ENCODE measurements around the gene WDR43. TPM values are rescaled to one million over a fixed set of nuclear protein-coding genes. Genes with fewer than 3 reads are reported as not detected.
A peak's percentile ranks its signal among the peaks of the same experiment; 100 is the strongest.

Gene WDR43
- 26.3 TPM for polyA plus RNA-seq (2013, experiment 1 of 2)
- polyA plus RNA-seq (2013, experiment 2 of 2): 26.6 TPM

DNA sequence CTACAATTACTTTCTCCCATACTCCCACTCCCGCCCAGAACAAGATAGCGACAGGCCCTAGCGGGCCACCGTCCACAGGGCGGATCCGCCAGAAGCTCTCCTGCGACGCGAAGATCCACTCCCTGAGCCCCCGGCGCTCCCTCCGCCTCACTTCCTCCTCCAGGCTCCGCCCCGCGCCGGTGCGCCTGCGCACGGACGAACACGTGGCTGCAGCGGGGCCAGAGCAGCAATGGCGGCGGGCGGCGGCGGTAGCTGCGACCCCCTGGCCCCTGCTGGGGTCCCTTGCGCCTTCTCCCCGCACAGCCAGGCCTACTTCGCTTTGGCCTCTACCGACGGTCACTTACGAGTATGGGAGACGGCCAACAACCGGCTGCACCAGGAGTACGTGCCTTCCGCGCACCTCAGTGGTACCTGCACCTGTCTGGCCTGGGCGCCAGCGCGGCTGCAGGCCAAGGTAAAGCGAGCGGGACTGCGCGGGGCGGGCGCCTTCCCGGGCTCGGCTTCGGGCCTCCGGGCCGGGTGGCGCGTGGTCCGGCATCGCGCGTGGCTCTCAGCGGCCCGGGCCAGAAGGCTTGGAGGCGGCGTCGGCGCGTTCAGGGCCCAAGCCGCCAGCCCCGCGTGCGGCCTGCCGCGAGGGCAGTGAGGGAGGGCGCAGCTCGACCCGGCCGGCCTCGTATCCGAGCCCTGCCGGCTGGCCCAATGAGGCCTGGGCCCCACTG, at the start of gene WDR43:
TSS of gene WDR43 (plus strand) at position 198 of the 719 bp plus-strand sequence. CDS start at position 230, 32 bp downstream.
- Histone ChIP-seq H2BK15ac (ENCODE audit: low read length) (no peak within 1 kb of the TSS), H2BK5ac (ENCODE audit: low read length) (peak within 1 kb of the TSS; percentile 82), H3K4me2 (ENCODE audit: insufficient read depth, low read length, poor library complexity, severe bottlenecking) (peak within 1 kb of the TSS; percentile 79), H3K14ac (ENCODE audit: low read length) (peak within 1 kb of the TSS; percentile 94), H2AFZ (ENCODE audit: low read length) (peak within 1 kb of the TSS; percentile 86), H4K91ac (ENCODE audit: low read depth, low read length, poor library complexity) (peak within 1 kb of the TSS; percentile 72), H3K79me1 (ENCODE audit: low read depth, low read length) (peaks cover 2% of the 10 kb centered on the region), H3K4ac (ENCODE audit: low read length) (peak within 1 kb of the TSS; percentile 93), H2AK5ac (ENCODE audit: low read depth, low read length) (no peak within 1 kb of the TSS), H3K9ac (ENCODE audit: low read depth, low read length, poor library complexity) (peak within 1 kb of the TSS; percentile 99), H3K18ac (ENCODE audit: low read length) (peak within 1 kb of the TSS; percentile 95), H3K27ac (replicated peaks; ENCODE audit: low read length) (peak within 1 kb of the TSS; percentile 49), H3K36me3 (replicated peaks in 1 of 2; ENCODE audit: control insufficient read depth in 2 of 2, insufficient read depth in 2 of 2, low read length in 2 of 2) (peaks cover 0 to 19% of the 10 kb centered on the region in 2 donors), H4K8ac (ENCODE audit: low read depth, low read length) (peak within 1 kb of the TSS; percentile 92), H3K4me1 (ENCODE audit: control insufficient read depth in 2 of 2, insufficient read depth in 1 of 2, low read depth in 1 of 2, low read length in 2 of 2) (peaks cover 0 to 5% of the 10 kb centered on the region in 2 donors), H3K4me3 (ENCODE audit: low read length in 2 of 2) (peak within 1 kb of the TSS; percentile 98 to 100), H3K23ac (ENCODE audit: low read depth, low read length, poor library complexity) (peak within 1 kb of the TSS; percentile 98), H3K9me3 (replicated peaks in 1 of 2; ENCODE audit: control insufficient read depth in 2 of 2, insufficient read depth in 1 of 2, low read depth in 1 of 2, low read length in 2 of 2) (peaks cover 0 to 2% of the 10 kb centered on the region in 2 donors), H2BK120ac (ENCODE audit: low read depth, low read length) (peak within 1 kb of the TSS; percentile 81), H2BK12ac (ENCODE audit: low read length) (no peak within 1 kb of the TSS), H3K27me3 (ENCODE audit: control insufficient read depth in 3 of 3, insufficient read depth in 3 of 3, low read depth in 1 of 3, low read length in 3 of 3) (no peaks in the 10 kb centered on the region)
- WGBS, 2 donors (ENCODE audit: extremely low coverage in 2 of 2, insufficient read length in 2 of 2, insufficient replicate concordance in 1 of 2): no CpG with 5 or more reads among the region's 79 CpGs
- DNase-seq (ENCODE audit: low spot score): peak; percentile 94

DNA sequence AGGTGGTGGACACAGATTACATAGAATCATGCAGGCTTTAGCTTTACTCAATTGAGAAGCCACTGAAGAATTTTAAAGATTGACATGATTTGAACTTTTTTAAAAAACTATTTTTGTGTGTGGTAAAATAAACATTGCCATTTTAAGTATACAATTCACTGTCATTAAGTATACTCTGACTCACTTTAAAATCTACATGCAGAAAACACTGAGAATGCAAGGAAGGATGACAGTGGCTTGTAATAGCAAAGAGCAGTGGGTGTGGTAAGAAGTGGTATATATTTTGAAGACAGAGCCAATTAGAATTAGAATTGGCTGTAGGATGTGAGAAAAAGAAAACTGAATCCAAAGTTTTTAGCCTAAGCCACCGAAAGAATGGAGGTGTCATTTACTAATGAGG, 39.3 kb upstream of the WDR43 start:
- Histone ChIP-seq H3K9ac (ENCODE audit: low read depth, low read length, poor library complexity) (no peak overlapping the region), H4K8ac (ENCODE audit: low read depth, low read length) (no peak overlapping the region), H3K27me3 (ENCODE audit: control insufficient read depth in 3 of 3, insufficient read depth in 3 of 3, low read depth in 1 of 3, low read length in 3 of 3) (no peaks in the 10 kb centered on the region), H2AK5ac (ENCODE audit: low read depth, low read length) (no peak overlapping the region), H4K91ac (ENCODE audit: low read depth, low read length, poor library complexity) (no peak overlapping the region), H3K4ac (ENCODE audit: low read length) (no peak overlapping the region), H3K4me3 (ENCODE audit: low read length in 2 of 2) (no peak overlapping the region), H3K79me1 (ENCODE audit: low read depth, low read length) (no peaks in the 10 kb centered on the region), H3K18ac (ENCODE audit: low read length) (no peak overlapping the region), H2BK120ac (ENCODE audit: low read depth, low read length) (no peak overlapping the region), H3K4me1 (ENCODE audit: control insufficient read depth in 2 of 2, insufficient read depth in 1 of 2, low read depth in 1 of 2, low read length in 2 of 2) (no peaks in the 10 kb centered on the region), H3K23ac (ENCODE audit: low read depth, low read length, poor library complexity) (no peak overlapping the region), H3K4me2 (ENCODE audit: insufficient read depth, low read length, poor library complexity, severe bottlenecking) (no peak overlapping the region), H2BK12ac (ENCODE audit: low read length) (no peak overlapping the region), H2AFZ (ENCODE audit: low read length) (no peak overlapping the region), H3K9me3 (replicated peaks in 1 of 2; ENCODE audit: control insufficient read depth in 2 of 2, insufficient read depth in 1 of 2, low read depth in 1 of 2, low read length in 2 of 2) (no peaks in the 10 kb centered on the region), H2BK5ac (ENCODE audit: low read length) (no peak overlapping the region), H3K36me3 (replicated peaks in 1 of 2; ENCODE audit: control insufficient read depth in 2 of 2, insufficient read depth in 2 of 2, low read length in 2 of 2) (peaks cover 0 to 44% of the 10 kb centered on the region in 2 donors), H3K14ac (ENCODE audit: low read length) (no peak overlapping the region), H3K27ac (replicated peaks; ENCODE audit: low read length) (no peak overlapping the region), H2BK15ac (ENCODE audit: low read length) (no peak overlapping the region)
- no peak for DNase-seq (ENCODE audit: low spot score)
- WGBS, 2 donors (ENCODE audit: extremely low coverage in 2 of 2, insufficient read length in 2 of 2, insufficient replicate concordance in 1 of 2): no CpG with 5 or more reads among the region's 1 CpG

- no peak for DNase-seq (ENCODE audit: low spot score)
- H3K9ac ChIP-seq (ENCODE audit: low read depth, low read length, poor library complexity): no peak overlapping the region
- H4K91ac ChIP-seq (ENCODE audit: low read depth, low read length, poor library complexity): no peak overlapping the region
- H3K79me1 ChIP-seq (ENCODE audit: low read depth, low read length): no peaks in the 10 kb centered on the region
- H3K4me3 ChIP-seq (ENCODE audit: low read length in 2 of 2): no peak overlapping the region
- no peak overlapping the region for H2AK5ac ChIP-seq (ENCODE audit: low read depth, low read length)
- no peaks in the 10 kb centered on the region for H3K9me3 ChIP-seq (replicated peaks in 1 of 2; ENCODE audit: control insufficient read depth in 2 of 2, insufficient read depth in 1 of 2, low read depth in 1 of 2, low read length in 2 of 2)
- no peak overlapping the region for H2BK15ac ChIP-seq (ENCODE audit: low read length)
- H3K14ac ChIP-seq (ENCODE audit: low read length): no peak overlapping the region
- H3K27me3 ChIP-seq (ENCODE audit: control insufficient read depth in 3 of 3, insufficient read depth in 3 of 3, low read depth in 1 of 3, low read length in 3 of 3): no peaks in the 10 kb centered on the region
- no peak overlapping the region for H3K4ac ChIP-seq (ENCODE audit: low read length)
- H3K4me1 ChIP-seq (ENCODE audit: control insufficient read depth in 2 of 2, insufficient read depth in 1 of 2, low read depth in 1 of 2, low read length in 2 of 2): no peaks in the 10 kb centered on the region
- no peak overlapping the region for H3K4me2 ChIP-seq (ENCODE audit: insufficient read depth, low read length, poor library complexity, severe bottlenecking)
- H3K23ac ChIP-seq (ENCODE audit: low read depth, low read length, poor library complexity): no peak overlapping the region
- H3K36me3 ChIP-seq (replicated peaks in 1 of 2; ENCODE audit: control insufficient read depth in 2 of 2, insufficient read depth in 2 of 2, low read length in 2 of 2): peaks cover 0 to 45% of the 10 kb centered on the region in 2 donors
- H2BK12ac ChIP-seq (ENCODE audit: low read length): no peak overlapping the region
- H4K8ac ChIP-seq (ENCODE audit: low read depth, low read length): no peak overlapping the region
- no peak overlapping the region for H2BK120ac ChIP-seq (ENCODE audit: low read depth, low read length)
- H2AFZ ChIP-seq (ENCODE audit: low read length): no peak overlapping the region
- H2BK5ac ChIP-seq (ENCODE audit: low read length): no peak overlapping the region
- H3K27ac ChIP-seq (replicated peaks; ENCODE audit: low read length): no peak overlapping the region
- no peak overlapping the region for H3K18ac ChIP-seq (ENCODE audit: low read length)
These were observed 38.5 kb upstream of the WDR43 start for GRCh38 chr2:28855977-28856376.

DNA sequence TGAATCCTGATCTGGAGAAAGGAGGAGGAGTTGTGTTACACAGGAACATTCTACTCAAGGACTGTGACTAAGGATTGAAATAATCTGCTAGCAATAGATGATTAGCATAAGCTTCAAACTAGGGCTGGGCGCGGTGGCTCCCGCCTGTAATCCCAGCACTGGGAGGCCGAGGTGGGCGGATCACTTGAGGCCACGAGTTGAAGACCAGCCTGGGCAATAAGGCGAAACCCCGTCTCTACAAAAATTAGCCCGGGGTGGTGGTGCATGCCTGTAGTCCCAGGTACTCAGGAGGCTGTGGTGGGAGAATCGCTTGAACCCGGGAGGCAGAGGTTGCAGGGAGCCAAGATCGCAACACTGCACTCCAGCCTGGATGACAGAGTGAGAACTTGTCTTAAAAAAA, 25.9 kb upstream of the WDR43 start:
- Histone ChIP-seq H4K8ac (ENCODE audit: low read depth, low read length) (no peak overlapping the region), H3K9me3 (replicated peaks in 1 of 2; ENCODE audit: control insufficient read depth in 2 of 2, insufficient read depth in 1 of 2, low read depth in 1 of 2, low read length in 2 of 2) (no peaks in the 10 kb centered on the region), H3K4me1 (ENCODE audit: control insufficient read depth in 2 of 2, insufficient read depth in 1 of 2, low read depth in 1 of 2, low read length in 2 of 2) (peaks cover 3 to 8% of the 10 kb centered on the region in 2 donors), H4K91ac (ENCODE audit: low read depth, low read length, poor library complexity) (no peak overlapping the region), H2BK12ac (ENCODE audit: low read length) (no peak overlapping the region), H2BK15ac (ENCODE audit: low read length) (no peak overlapping the region), H3K4ac (ENCODE audit: low read length) (no peak overlapping the region), H3K14ac (ENCODE audit: low read length) (no peak overlapping the region), H3K27ac (replicated peaks; ENCODE audit: low read length) (no peak overlapping the region), H3K18ac (ENCODE audit: low read length) (no peak overlapping the region), H3K79me1 (ENCODE audit: low read depth, low read length) (peaks cover 7% of the 10 kb centered on the region), H3K27me3 (ENCODE audit: control insufficient read depth in 3 of 3, insufficient read depth in 3 of 3, low read depth in 1 of 3, low read length in 3 of 3) (no peaks in the 10 kb centered on the region), H3K36me3 (replicated peaks in 1 of 2; ENCODE audit: control insufficient read depth in 2 of 2, insufficient read depth in 2 of 2, low read length in 2 of 2) (peaks cover 3 to 42% of the 10 kb centered on the region in 2 donors), H3K23ac (ENCODE audit: low read depth, low read length, poor library complexity) (no peak overlapping the region), H2AFZ (ENCODE audit: low read length) (no peak overlapping the region), H3K9ac (ENCODE audit: low read depth, low read length, poor library complexity) (no peak overlapping the region), H2AK5ac (ENCODE audit: low read depth, low read length) (no peak overlapping the region), H2BK120ac (ENCODE audit: low read depth, low read length) (no peak overlapping the region), H3K4me2 (ENCODE audit: insufficient read depth, low read length, poor library complexity, severe bottlenecking) (peak overlapping the region; percentile 30), H3K4me3 (ENCODE audit: low read length in 2 of 2) (peak overlapping the region in 1 of 2 donors; percentile 91), H2BK5ac (ENCODE audit: low read length) (no peak overlapping the region)
- WGBS, 2 donors (ENCODE audit: extremely low coverage in 2 of 2, insufficient read length in 2 of 2, insufficient replicate concordance in 1 of 2): no CpG with 5 or more reads among the region's 12 CpGs
- no peak for DNase-seq (ENCODE audit: low spot score)

Measured in neuronal stem cell (in vitro differentiated cells).